ENCODE measurements around the gene CTPS2. TPM values are rescaled to one million over a fixed set of nuclear protein-coding genes. Genes with fewer than 3 reads are reported as not detected.

Gene CTPS2
- total RNA-seq, 3 donors from 2014 or later = 12.3 to 26.3 (median 21.0) TPM

DNA sequence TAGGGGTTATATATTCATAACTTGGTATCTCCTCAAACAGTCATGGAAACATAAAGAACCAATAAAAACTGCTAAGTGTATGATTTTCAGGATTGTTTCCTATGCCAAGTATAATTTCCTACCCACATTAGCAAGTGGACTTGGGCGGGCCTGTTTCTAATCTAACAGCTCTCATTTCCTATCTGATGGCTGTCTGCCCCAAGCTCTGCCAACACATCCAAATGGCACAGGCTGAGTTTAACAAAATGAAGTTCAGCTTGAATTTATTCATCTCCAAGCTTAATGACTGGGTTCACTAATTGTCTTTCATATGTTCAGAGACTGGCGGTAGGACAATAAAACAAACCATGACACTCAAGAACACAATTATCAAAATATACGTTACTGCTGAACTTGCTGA lies 118.0 kb downstream of the CTPS2 start:
- Histone ChIP-seq H3K27ac (no peak overlapping the region), H3K9me3 (no peaks in the 10 kb centered on the region), H3K4me3 (no peak overlapping the region), H3K27me3 (peaks cover 0 to 6% of the 10 kb centered on the region in 2 donors), H3K36me3 (no peaks in the 10 kb centered on the region), H3K4me1 (no peaks in the 10 kb centered on the region)
- intact Hi-C loops (cut with DNase I; ENCODE audit: low total_unique reads) = no loop called here
- DNase-seq (ENCODE audit: low spot score in 2 of 2) = no peak
- TF ChIP-seq POLR2A (IDR thresholded peaks at IDR 0.05) = no peak
- no peak for TF ChIP-seq CTCF (IDR thresholded peaks at IDR 0.05)

DNA sequence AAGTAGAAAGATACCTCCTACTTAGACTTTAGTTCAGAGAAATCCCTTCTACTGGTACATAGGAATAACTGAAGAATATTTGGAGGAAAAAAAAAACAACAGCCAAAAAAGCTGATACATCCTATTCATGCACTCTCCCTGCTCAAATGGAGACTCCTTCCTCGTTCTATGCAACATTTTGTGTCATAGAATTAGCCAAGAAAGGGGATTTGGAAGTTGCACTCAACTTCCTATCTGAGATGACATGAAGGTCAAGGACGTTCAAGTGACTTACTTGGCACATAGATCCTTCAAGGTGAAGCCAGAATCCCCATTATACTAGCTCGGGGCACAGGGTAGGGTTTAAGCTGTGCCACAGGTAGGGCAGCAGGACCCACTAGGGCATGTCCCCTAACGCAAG lies 118.7 kb downstream of the CTPS2 start:
- Histone ChIP-seq H3K4me3 (no peak overlapping the region), H3K9me3 (no peaks in the 10 kb centered on the region), H3K27me3 (peaks cover 0 to 6% of the 10 kb centered on the region in 2 donors), H3K27ac (no peak overlapping the region), H3K4me1 (no peaks in the 10 kb centered on the region), H3K36me3 (no peaks in the 10 kb centered on the region)
- no peak for DNase-seq (ENCODE audit: low spot score in 2 of 2)
- intact Hi-C loops (cut with DNase I; ENCODE audit: low total_unique reads) = no loop called here
- no peak for TF ChIP-seq POLR2AphosphoS5 (IDR thresholded peaks at IDR 0.05)
- TF ChIP-seq POLR2A (IDR thresholded peaks at IDR 0.05) = no peak
- TF ChIP-seq CTCF (IDR thresholded peaks at IDR 0.05) = no peak

DNA sequence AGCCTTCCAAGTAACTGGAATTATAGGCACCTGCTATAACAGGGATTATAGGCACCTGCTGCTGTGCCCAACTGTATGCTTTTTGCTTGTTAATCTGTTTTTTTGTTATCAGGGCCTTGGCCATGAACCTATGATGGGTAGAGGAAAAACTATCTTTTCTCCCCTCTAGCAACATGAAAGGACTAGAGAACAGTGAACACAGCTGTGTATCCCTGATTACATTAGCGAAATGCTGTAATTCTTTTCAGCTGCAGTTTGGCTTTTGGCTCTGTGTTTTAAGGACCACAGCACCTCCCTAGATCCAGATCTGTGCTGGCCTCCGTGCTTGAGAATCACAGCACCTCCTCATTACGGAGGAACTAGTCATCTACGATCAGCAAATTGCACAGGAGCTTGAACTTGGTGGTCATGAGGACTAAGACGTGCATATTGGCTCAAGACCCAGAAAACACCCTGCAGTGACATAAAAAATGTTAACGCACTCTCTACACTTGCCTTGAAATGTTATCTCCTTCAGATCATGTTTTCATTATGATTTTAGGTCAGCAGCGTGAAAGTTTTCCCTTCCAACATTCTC lies 120.2 kb downstream of the CTPS2 start:
- Histone ChIP-seq H3K9me3 (no peaks in the 10 kb centered on the region), H3K27ac (no peak overlapping the region), H3K4me3 (no peak overlapping the region), H3K27me3 (peaks cover 0 to 6% of the 10 kb centered on the region in 2 donors), H3K4me1 (no peaks in the 10 kb centered on the region), H3K36me3 (no peaks in the 10 kb centered on the region)
- intact Hi-C loops (cut with DNase I; ENCODE audit: low total_unique reads) = no loop called here
- no peak for TF ChIP-seq CTCF (IDR thresholded peaks at IDR 0.05)
- TF ChIP-seq POLR2A (IDR thresholded peaks at IDR 0.05) = no peak
- no peak for TF ChIP-seq POLR2AphosphoS5 (IDR thresholded peaks at IDR 0.05)
- DNase-seq (ENCODE audit: low spot score in 2 of 2) = no peak

GRCh38 chrX:16589826-16590225 lies 122.6 kb downstream of the CTPS2 start:
- intact Hi-C loops (cut with DNase I; ENCODE audit: low total_unique reads) = no loop called here
- H3K4me1 ChIP-seq = no peaks in the 10 kb centered on the region
- TF ChIP-seq POLR2A (IDR thresholded peaks at IDR 0.05) (no peak), CTCF (IDR thresholded peaks at IDR 0.05) (no peak), POLR2AphosphoS5 (IDR thresholded peaks at IDR 0.05) (no peak)
- no peaks in the 10 kb centered on the region for H3K9me3 ChIP-seq
- no peak for DNase-seq (ENCODE audit: low spot score in 2 of 2)
- H3K4me3 ChIP-seq = no peak overlapping the region
- no peak overlapping the region for H3K27ac ChIP-seq
- peaks cover 0 to 14% of the 10 kb centered on the region in 2 donors for H3K27me3 ChIP-seq
- no peaks in the 10 kb centered on the region for H3K36me3 ChIP-seq

- intact Hi-C loops (cut with DNase I; ENCODE audit: low total_unique reads) = no loop called here
- H3K27ac ChIP-seq = no peak overlapping the region
- no peak overlapping the region for H3K4me3 ChIP-seq
Measured at GRCh38 chrX:16589211-16589610, 123.3 kb downstream of the CTPS2 start.

More at GRCh38 chrX:16589211-16589610, 123.3 kb downstream of the CTPS2 start:
- no peak for TF ChIP-seq POLR2A (IDR thresholded peaks at IDR 0.05)
- TF ChIP-seq POLR2AphosphoS5 (IDR thresholded peaks at IDR 0.05) = no peak
- no peak for TF ChIP-seq CTCF (IDR thresholded peaks at IDR 0.05)
- no peaks in the 10 kb centered on the region for H3K36me3 ChIP-seq
- no peak for DNase-seq (ENCODE audit: low spot score in 2 of 2)
- no peaks in the 10 kb centered on the region for H3K9me3 ChIP-seq
- H3K4me1 ChIP-seq = no peaks in the 10 kb centered on the region
- H3K27me3 ChIP-seq = peaks cover 0 to 14% of the 10 kb centered on the region in 2 donors

All from breast epithelium (tissue), 4 donors.